ENCODE results near the gene MMP24.

Gene MMP24

GRCh38 chr20:35280523-35280922 is 54.0 kb downstream of the MMP24 start:
- DNase-seq, result no peak

- DNase-seq, result no peak
Measured at GRCh38 chr20:35281506-35282101, 55.1 kb downstream of the MMP24 start.

DNA sequence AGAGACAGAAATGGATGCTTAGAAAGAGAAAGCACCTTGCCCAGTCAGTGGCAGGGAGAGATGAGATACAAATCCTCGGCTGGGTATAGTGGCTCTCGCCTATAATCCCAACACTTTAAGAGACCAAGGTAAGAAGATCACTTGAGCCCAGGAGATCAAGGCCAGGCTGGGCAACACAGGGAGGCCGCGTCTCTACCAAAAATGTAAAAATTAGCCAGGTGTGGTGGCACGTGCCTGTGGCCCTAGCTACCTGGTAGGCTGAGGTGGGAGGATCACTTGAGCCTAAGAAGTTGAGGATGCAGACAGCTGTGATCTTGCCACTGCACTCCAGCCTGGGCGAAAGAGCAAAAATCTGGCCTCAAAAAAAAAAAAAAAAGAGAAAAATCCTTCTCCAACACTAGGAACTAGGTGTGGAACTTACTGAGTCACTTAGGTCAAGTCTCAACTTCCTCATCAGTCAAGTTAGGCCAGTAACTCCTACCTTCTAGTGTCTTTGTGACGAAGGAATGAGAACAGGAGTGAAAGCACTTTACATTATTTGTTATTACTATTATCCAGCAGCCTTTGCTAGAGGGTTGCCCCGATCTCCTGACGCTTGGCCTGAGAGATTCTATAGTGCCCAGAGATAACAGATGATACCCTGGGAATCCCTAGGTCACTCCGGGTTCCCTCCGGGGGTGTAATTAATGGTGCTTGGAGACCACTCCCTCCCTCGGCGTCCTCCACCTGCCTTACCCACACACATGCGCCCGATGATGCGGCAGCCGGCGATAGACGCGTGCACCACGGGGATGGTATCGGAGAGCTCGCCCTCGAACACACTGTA is 57.2 kb downstream of the MMP24 start:
- DNase-seq, result no peak

- peak; percentile 89 for DNase-seq
Measured at GRCh38 chr20:35284267-35284991, 57.9 kb downstream of the MMP24 start, which contains the start of gene EIF6. EIF6 (minus strand) TSS chr20:35284772; CDS start chr20:35284487, 285 bp downstream.

GRCh38 chr20:35284992-35285805 is 58.7 kb downstream of the MMP24 start:
- DNase-seq, result no peak

DNA sequence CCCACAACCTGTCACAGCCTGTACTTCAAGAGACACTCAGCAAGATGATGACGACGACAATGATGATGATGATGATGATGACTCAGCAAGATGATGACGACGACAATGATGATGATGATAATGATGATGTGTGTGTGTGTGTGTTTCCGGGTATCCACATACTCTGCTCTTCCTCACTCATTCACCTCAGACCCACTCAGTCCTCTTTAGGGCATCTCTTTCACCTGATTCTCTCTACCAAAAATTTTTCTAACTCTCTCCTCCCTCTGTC is 59.3 kb downstream of the MMP24 start:
- no peak for DNase-seq

GRCh38 chr20:35286077-35286898 is 59.8 kb downstream of the MMP24 start:
- DNase-seq, result no peak

GRCh38 chr20:35286899-35287508 is 60.5 kb downstream of the MMP24 start:
- no peak for DNase-seq

DNA sequence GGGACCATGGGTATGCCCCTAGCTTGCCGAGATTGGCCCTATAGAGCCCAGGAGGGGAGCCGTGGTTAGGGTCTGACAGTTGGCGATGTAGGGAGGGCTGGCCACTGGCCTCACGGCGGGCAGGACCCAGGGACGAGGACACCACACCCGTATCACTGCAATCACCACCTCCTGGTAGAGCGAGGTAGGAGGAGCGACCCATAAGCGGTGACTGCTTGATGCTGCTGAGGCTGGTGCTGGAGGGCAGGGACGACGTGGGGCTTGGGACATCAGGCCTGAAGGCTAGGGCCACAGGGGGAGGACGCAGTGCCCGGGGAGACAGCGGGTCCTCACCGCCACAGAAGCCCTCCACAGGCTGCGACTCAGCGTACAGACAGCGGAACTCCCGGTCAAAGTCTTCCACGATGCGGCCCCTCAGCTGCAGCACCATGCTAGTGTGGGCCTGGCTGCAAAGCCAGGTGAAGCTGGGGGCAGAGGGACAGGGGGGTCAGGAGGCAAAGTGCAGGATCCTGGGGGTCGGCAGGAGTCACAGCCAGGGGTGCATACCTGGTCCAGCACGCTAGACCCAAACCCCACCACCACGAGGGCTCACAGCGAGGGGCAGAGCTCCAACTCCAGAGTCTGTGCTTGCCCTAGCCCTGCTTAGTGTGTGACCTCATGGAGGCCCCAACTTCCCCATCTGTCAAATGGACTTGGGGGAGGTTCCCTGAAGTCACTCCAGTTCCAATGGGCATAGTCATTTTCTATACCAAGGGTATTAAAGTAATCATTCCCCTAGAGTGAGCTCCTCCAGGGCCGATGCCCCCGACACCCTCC is 61.2 kb downstream of the MMP24 start:
- DNase-seq, result no peak

GRCh38 chr20:35288325-35289060 is 62.0 kb downstream of the MMP24 start:
- DNase-seq, result no peak

DNA sequence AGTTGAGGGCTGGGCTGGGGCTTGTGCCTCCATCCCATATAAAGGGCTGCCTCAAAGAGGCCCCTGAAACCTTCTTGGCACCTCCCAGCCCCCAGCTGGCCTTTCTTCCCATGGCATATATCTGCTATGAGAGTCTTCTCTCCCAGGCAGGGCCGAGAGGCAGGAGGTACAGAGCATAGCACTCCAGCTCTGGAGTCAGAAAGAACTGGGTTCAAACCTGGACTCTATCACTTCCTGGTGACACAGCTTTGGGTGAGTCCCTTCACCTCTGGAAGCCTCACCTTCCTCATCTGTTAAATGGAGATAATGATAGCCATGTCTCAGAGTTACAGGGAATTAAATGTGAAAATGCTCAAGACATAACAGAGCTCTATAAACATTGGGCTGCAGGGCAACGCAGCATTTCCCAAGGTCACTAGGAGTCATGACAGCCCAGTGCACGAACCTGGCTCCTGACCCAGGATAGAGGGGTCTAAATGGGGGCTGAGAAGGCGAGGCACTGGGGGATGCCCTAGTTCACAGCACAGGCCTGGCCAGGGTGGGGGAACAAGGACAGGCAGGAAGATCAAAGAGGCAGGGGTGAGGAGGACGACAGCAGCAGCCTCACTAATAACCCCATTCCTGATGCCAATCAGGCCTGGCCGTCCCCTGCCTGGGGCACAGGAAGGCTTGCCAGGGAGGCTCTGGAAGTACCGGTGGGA is 63.8 kb downstream of the MMP24 start:
- no peak for DNase-seq

GRCh38 chr20:35290887-35291417 is 64.5 kb downstream of the MMP24 start:
- no peak for DNase-seq

DNA sequence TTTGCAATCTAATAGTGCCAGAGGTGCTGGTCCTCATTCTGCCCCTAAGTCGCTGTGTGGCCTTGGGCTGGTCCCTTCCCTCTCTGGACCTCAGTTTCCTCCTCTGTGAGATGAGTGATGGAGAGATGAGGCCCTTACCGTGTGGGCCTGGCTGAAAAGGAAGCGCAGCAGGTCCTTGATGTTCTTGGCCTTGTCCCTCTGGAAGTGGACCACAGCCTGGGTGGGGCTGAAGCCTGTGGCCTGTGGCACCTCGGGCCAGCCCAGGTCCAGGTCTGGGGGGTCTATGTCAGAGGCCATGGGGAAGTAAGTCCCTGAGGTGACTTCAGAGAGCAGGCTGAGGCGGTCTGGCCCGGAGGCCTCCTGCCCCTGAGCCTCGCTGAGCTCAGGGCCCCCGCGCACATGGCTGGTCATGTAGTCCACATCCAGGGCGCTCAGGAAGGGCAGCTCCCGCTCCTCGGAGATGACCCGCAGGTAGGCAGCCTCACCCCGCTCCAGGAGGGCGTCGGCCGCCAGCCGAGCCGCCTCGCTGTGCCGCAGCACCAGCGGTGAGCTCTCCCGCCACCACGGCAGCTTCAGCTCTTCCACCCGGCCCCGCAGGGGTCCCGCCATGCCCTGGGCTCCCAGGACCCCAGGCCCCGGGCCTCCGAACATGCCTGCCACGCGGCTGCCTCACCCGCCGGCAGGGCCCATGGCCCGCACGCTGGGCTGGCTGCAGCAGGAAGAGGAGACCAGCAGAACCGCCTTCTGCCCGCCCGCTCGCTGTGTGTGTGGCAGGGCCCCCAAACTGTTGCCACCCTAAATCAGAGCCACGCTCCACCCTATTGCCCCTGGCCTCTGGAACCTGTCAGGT is 65.4 kb downstream of the MMP24 start, which contains the start of gene FAM83C:
Gene FAM83C (minus strand): TSS at position 772 of the 850 bp plus-strand sequence. CDS start 121 bp downstream, at position 651.
- DNase-seq, result no peak

- no peak for DNase-seq
Measured at GRCh38 chr20:35292504-35293285, 66.2 kb downstream of the MMP24 start.

GRCh38 chr20:35293303-35294292 is 67.1 kb downstream of the MMP24 start:
- no peak for DNase-seq

DNA sequence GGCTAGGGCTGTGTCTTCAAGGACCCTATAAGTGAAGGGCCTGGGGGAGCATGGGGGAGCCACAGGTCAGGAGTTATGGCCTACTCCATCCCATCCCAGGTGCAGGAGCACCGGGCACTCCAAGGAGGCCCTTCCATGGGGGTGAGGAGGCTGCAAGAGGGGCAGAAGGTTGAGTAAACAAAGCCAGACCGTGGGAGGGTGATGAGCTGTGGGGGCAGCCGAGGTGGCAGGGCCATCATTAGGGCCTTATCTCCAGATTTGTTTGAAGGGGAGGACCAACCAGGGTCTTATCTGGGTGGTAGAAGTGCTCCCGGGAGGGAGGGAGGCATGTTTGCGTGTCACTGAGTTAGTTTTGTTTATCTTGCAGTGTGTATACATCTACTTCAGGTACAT is 67.8 kb downstream of the MMP24 start:
- no peak for DNase-seq
